ENCODE results near the gene KRTAP10-6.
"Not testable (repeated sequence)": the region's sequence is repeated elsewhere in the genome, so short reads cannot be mapped to it uniquely, and the experiment has no call there.

The KRTAP10-6 gene

GRCh38 chr21:44557491-44558328, 34.6 kb downstream of the KRTAP10-6 start:
- Histone ChIP-seq H3K4me3 (no peak overlapping the region), H3K27me3 (no peaks in the 10 kb centered on the region), H3K36me3 (no peaks in the 10 kb centered on the region), H4K20me1 (no peaks in the 10 kb centered on the region), H3K4me2 (peak overlapping the region; percentile 77), H3K9me3 (peaks cover 17% of the 10 kb centered on the region), H3K9ac (no peak overlapping the region), H3K27ac (0 out of 2 replicates have a peak overlapping the region, but pooled peaks have one; percentile 6), H3K4me1 (peaks cover 42% of the 10 kb centered on the region)
- no peak for TF ChIP-seq Cebpa-rat (IDR thresholded peaks at IDR 0.05)

GRCh38 chr21:44556879-44557278, 35.4 kb downstream of the KRTAP10-6 start:
- no peaks in the 10 kb centered on the region for H3K27me3 ChIP-seq
- no peaks in the 10 kb centered on the region for H3K36me3 ChIP-seq
- peaks cover 42% of the 10 kb centered on the region for H3K4me1 ChIP-seq
- no peak overlapping the region for H3K9ac ChIP-seq
- H3K4me3 ChIP-seq: no peak overlapping the region
- H3K9me3 ChIP-seq: peaks cover 17% of the 10 kb centered on the region
- TF ChIP-seq Cebpa-rat (IDR thresholded peaks at IDR 0.05): no peak
- 0 out of 2 replicates have a peak overlapping the region, but pooled peaks have one; percentile 53 for H3K27ac ChIP-seq
- no peaks in the 10 kb centered on the region for H4K20me1 ChIP-seq
- H3K4me2 ChIP-seq: peak overlapping the region; percentile 77

- H3K9me3 ChIP-seq: peaks cover 14% of the 10 kb centered on the region
- H3K27me3 ChIP-seq: no peaks in the 10 kb centered on the region
- TF ChIP-seq Cebpa-rat (IDR thresholded peaks at IDR 0.05): no peak
- H3K4me3 ChIP-seq: no peak overlapping the region
- no peaks in the 10 kb centered on the region for H3K36me3 ChIP-seq
- H3K27ac ChIP-seq: peak overlapping the region; percentile 53
- no peaks in the 10 kb centered on the region for H4K20me1 ChIP-seq
- H3K4me2 ChIP-seq: peak overlapping the region; percentile 77
- H3K4me1 ChIP-seq: peaks cover 56% of the 10 kb centered on the region
- H3K9ac ChIP-seq: no peak overlapping the region
These were observed 37.0 kb downstream of the KRTAP10-6 start for GRCh38 chr21:44555200-44555875.

- Histone ChIP-seq H3K4me2 (no peak overlapping the region), H3K36me3 (no peaks in the 10 kb centered on the region), H3K4me3 (no peak overlapping the region), H3K9me3 (peaks cover 1% of the 10 kb centered on the region; the same call in 1 of the 2 replicates), H3K4me1 (peaks cover 74% of the 10 kb centered on the region), H3K27ac (no peak overlapping the region), H3K9ac (no peak overlapping the region), H3K27me3 (no peaks in the 10 kb centered on the region), H4K20me1 (no peaks in the 10 kb centered on the region)
- TF ChIP-seq Cebpa-rat (IDR thresholded peaks at IDR 0.05): no peak
These were observed 39.6 kb downstream of the KRTAP10-6 start for GRCh38 chr21:44552681-44553080.

- H3K9ac ChIP-seq: no peak overlapping the region
- H3K4me1 ChIP-seq: peaks cover 74% of the 10 kb centered on the region
- H3K4me3 ChIP-seq: no peak overlapping the region
- 0 out of 2 replicates have a peak overlapping the region, but pooled peaks have one; percentile 16 for H3K27ac ChIP-seq
- H3K27me3 ChIP-seq: no peaks in the 10 kb centered on the region
- peaks cover 7% of the 10 kb centered on the region for H3K9me3 ChIP-seq
- no peaks in the 10 kb centered on the region for H3K36me3 ChIP-seq
- no peaks in the 10 kb centered on the region for H4K20me1 ChIP-seq
- H3K4me2 ChIP-seq: no peak overlapping the region
- TF ChIP-seq Cebpa-rat (IDR thresholded peaks at IDR 0.05): no peak
These were observed 40.2 kb downstream of the KRTAP10-6 start for GRCh38 chr21:44552136-44552535.

GRCh38 chr21:44551340-44551961, 40.9 kb downstream of the KRTAP10-6 start, which contains the start of gene KRTAP10-2:
TSS of gene KRTAP10-2 (minus strand) at chr21:44551505. CDS start at chr21:44551458, 47 bp downstream.
- Histone ChIP-seq H3K36me3 (no peaks in the 10 kb centered on the region), H4K20me1 (no peaks in the 10 kb centered on the region), H3K27ac (0 out of 2 replicates have a peak within 1 kb of the TSS, but pooled peaks have one; percentile 16), H3K27me3 (no peaks in the 10 kb centered on the region), H3K4me3 (no peak within 1 kb of the TSS), H3K9ac (no peak within 1 kb of the TSS), H3K4me1 (peaks cover 68% of the 10 kb centered on the region), H3K4me2 (peak within 1 kb of the TSS; percentile 50), H3K9me3 (peaks cover 14% of the 10 kb centered on the region)
- no peak for TF ChIP-seq Cebpa-rat (IDR thresholded peaks at IDR 0.05)

GRCh38 chr21:44550807-44551206, 41.5 kb downstream of the KRTAP10-6 start:
- H3K36me3 ChIP-seq: no peaks in the 10 kb centered on the region
- H3K27me3 ChIP-seq: no peaks in the 10 kb centered on the region
- no peak for TF ChIP-seq Cebpa-rat (IDR thresholded peaks at IDR 0.05)
- H4K20me1 ChIP-seq: no peaks in the 10 kb centered on the region
- no peak overlapping the region for H3K27ac ChIP-seq
- H3K9ac ChIP-seq: no peak overlapping the region
- H3K4me1 ChIP-seq: peaks cover 62% of the 10 kb centered on the region
- no peak overlapping the region for H3K4me3 ChIP-seq
- H3K9me3 ChIP-seq: peaks cover 19% of the 10 kb centered on the region
- H3K4me2 ChIP-seq: peak overlapping the region; percentile 50; the same call in 1 of the 2 replicates

- peak overlapping the region; percentile 50 for H3K4me2 ChIP-seq
- not testable (repeated sequence) for H3K27ac ChIP-seq, H3K9ac ChIP-seq, H3K36me3 ChIP-seq, H3K27me3 ChIP-seq, H4K20me1 ChIP-seq, H3K4me3 ChIP-seq
- peaks cover 19% of the 10 kb centered on the region for H3K9me3 ChIP-seq
- H3K4me1 ChIP-seq: peaks cover 57% of the 10 kb centered on the region
These were observed 42.0 kb downstream of the KRTAP10-6 start for GRCh38 chr21:44550285-44550684.

GRCh38 chr21:44549525-44550211, 42.6 kb downstream of the KRTAP10-6 start:
- Histone ChIP-seq H4K20me1 (no peaks in the 10 kb centered on the region), H3K27me3 (no peaks in the 10 kb centered on the region), H3K36me3 (no peaks in the 10 kb centered on the region), H3K4me1 (peaks cover 50% of the 10 kb centered on the region), H3K4me2 (peak overlapping the region; percentile 50), H3K9ac (no peak overlapping the region), H3K4me3 (no peak overlapping the region), H3K27ac (no peak overlapping the region), H3K9me3 (peaks cover 19% of the 10 kb centered on the region)
- TF ChIP-seq Cebpa-rat (IDR thresholded peaks at IDR 0.05): no peak

Data from BLaER1 (cell line).